GM12873 (cell line): ENCODE data around the gene MAP1LC3B2.

ENCODE experiments used
- TF ChIP-seq, protein P1 (sequence below): IDR thresholded peaks from 2 replicates; pipeline ENCODE4 v1.5.1; 2012; ENCODE audit warnings: low read depth, mild to moderate bottlenecking, moderate library complexity, low read length, control low read depth; ENCODE audit not compliant: insufficient read depth; ENCODE audit errors: missing control alignments

MAP1LC3B2 gene

GRCh38 chr12:116562090-116562489 lies 2.9 kb downstream of the MAP1LC3B2 start:
- TF ChIP-seq, protein P1, sequence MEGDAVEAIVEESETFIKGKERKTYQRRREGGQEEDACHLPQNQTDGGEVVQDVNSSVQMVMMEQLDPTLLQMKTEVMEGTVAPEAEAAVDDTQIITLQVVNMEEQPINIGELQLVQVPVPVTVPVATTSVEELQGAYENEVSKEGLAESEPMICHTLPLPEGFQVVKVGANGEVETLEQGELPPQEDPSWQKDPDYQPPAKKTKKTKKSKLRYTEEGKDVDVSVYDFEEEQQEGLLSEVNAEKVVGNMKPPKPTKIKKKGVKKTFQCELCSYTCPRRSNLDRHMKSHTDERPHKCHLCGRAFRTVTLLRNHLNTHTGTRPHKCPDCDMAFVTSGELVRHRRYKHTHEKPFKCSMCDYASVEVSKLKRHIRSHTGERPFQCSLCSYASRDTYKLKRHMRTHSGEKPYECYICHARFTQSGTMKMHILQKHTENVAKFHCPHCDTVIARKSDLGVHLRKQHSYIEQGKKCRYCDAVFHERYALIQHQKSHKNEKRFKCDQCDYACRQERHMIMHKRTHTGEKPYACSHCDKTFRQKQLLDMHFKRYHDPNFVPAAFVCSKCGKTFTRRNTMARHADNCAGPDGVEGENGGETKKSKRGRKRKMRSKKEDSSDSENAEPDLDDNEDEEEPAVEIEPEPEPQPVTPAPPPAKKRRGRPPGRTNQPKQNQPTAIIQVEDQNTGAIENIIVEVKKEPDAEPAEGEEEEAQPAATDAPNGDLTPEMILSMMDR = no peak

GRCh38 chr12:116563262-116563661 lies 4.1 kb downstream of the MAP1LC3B2 start:
- TF ChIP-seq, protein P1 = no peak

DNA sequence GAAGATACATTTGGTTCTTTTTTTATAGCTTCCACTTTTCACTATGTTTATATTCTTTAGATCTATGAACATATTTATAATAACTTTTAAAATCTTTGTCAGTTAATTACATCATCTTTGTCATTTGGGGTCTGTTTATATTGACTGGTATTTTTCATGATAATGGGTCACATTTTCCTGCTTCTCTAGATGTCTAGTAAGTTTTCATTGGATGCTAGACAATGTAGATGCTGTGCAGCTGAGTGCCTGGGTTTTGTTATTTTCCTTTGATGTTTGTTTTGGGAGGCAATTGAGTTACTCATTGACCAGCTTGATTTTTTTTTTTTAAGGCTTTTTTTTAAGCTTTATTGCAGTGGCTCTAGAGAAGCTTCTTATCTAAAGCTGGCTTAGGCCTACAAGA lies 4.9 kb downstream of the MAP1LC3B2 start:
- TF ChIP-seq, protein P1 = no peak

DNA sequence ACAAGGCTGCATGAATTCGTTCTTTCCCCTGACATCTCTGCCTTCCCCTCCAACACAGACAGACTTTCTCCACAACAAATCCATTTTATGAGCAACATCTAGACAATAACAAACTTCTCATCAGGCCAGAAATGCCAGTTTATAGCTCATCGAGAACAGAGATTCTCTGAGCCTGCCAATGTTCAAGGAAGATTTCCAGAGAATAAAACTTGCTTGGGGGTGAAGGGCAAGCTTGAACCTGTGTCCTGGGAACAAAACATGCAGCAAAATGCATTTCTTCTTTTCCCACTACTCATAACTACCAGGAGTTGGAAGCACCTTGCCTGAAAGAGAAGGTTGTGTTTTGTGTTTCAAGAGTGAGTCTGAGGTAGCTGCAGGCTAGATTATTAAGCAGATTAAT lies 6.8 kb downstream of the MAP1LC3B2 start:
- TF ChIP-seq, protein P1 = no peak

- TF ChIP-seq, protein P1 = no peak
Measured at GRCh38 chr12:116568203-116568602, 9.0 kb downstream of the MAP1LC3B2 start.

- TF ChIP-seq, protein P1 = no peak
Measured at GRCh38 chr12:116571089-116571488, 11.9 kb downstream of the MAP1LC3B2 start.

- TF ChIP-seq, protein P1 = no peak
Measured at GRCh38 chr12:116573776-116574175, 14.6 kb downstream of the MAP1LC3B2 start.
